HEK293T (cell line): Measurements from ENCODE around the gene ATP8B1.

ENCODE experiments used
- BHLHE40 ChIP-seq: fragments of 450-650 bp; IDR thresholded peaks from 2 replicates; pipeline ENCODE4 v1.6.1; 2016; ENCODE audit warnings: mild to moderate bottlenecking, moderate library complexity, borderline replicate concordance
- ELF4 ChIP-seq: fragments of 450-650 bp; IDR thresholded peaks from 2 replicates; pipeline ENCODE4 v1.6.1; 2017; ENCODE audit warnings: antibody characterized with exemption
- FOXA1 ChIP-seq: fragments of 450-650 bp; IDR thresholded peaks from 2 replicates; pipeline ENCODE4 v1.6.1; 2016; ENCODE audit warnings: mild to moderate bottlenecking
- FOXK2 ChIP-seq: fragments of 450-650 bp; IDR thresholded peaks from 2 replicates; pipeline ENCODE4 v1.6.1; 2016; ENCODE audit warnings: mild to moderate bottlenecking
- FOXM1 ChIP-seq: fragments of 450-650 bp; IDR thresholded peaks from 2 replicates; pipeline ENCODE4 v1.6.1; 2017; ENCODE audit warnings: mild to moderate bottlenecking, borderline replicate concordance
- HDGF ChIP-seq: fragments of 450-650 bp; IDR thresholded peaks from 2 replicates; pipeline ENCODE4 v1.6.1; 2017; ENCODE audit warnings: antibody characterized with exemption, borderline replicate concordance
- LEF1 ChIP-seq: fragments of 450-650 bp; IDR thresholded peaks from 2 replicates; pipeline ENCODE4 v1.6.1; 2017; ENCODE audit warnings: mild to moderate bottlenecking, borderline replicate concordance
- SP1 ChIP-seq: fragments of 450-650 bp; IDR thresholded peaks from 2 replicates; pipeline ENCODE4 v1.6.1; 2017
- SUZ12 ChIP-seq: fragments of 450-650 bp; IDR thresholded peaks from 2 replicates; pipeline ENCODE4 v1.6.1; 2016; ENCODE audit warnings: mild to moderate bottlenecking
- TARDBP ChIP-seq: fragments of 450-650 bp; IDR thresholded peaks from 2 replicates; pipeline ENCODE4 v1.6.1; 2016
- ZNF384 ChIP-seq: fragments of 450-650 bp; IDR thresholded peaks from 2 replicates; pipeline ENCODE4 v1.6.1; 2016

- TF ChIP-seq FOXM1 (no peak), TARDBP (no peak), ZNF384 (no peak), LEF1 (no peak), BHLHE40 (no peak), FOXA1 (no peak), HDGF (no peak), SP1 (no peak), SUZ12 (no peak), ELF4 (no peak), FOXK2 (no peak)
Measured at GRCh38 chr18:57716549-57716948, 86.6 kb downstream of the ATP8B1 start.
